Measurements from ENCODE around the gene SCAP.

Gene SCAP

DNA sequence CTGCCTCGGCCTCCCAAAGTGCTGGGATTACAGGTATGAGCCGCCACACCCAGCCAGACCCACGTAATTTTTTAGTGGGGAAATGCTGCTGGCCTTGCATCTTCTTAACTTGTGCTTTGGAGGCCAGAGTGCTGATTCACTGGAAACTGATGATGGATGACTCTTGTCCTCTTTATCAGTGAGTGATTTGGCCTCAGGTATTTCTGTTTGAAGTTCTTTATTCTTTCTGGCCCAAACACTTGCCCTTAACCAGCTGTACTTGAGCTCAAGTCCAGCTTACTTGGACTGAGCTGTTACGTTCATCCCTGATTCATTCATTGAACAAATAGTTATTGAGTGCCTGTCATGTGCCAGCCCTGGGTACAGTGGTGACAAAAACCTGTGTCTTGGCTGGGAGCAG is 90.7 kb downstream of the SCAP start:
- Histone ChIP-seq H3K27ac (no peak overlapping the region), H3K36me3 (peaks cover 11% of the 10 kb centered on the region), H3K4me1 (ENCODE audit: control insufficient read depth in 1 of 2, insufficient read depth in 1 of 2, low read depth in 1 of 2, low read length in 1 of 2) (peaks cover 16 to 19% of the 10 kb centered on the region in 2 experiments), H3K27me3 (no peaks in the 10 kb centered on the region), H3K9me3 (no peaks in the 10 kb centered on the region), H3K4me3 (ENCODE audit: low read depth in 1 of 2, low read length in 1 of 2) (no peak overlapping the region)
- TF ChIP-seq, protein P1, sequence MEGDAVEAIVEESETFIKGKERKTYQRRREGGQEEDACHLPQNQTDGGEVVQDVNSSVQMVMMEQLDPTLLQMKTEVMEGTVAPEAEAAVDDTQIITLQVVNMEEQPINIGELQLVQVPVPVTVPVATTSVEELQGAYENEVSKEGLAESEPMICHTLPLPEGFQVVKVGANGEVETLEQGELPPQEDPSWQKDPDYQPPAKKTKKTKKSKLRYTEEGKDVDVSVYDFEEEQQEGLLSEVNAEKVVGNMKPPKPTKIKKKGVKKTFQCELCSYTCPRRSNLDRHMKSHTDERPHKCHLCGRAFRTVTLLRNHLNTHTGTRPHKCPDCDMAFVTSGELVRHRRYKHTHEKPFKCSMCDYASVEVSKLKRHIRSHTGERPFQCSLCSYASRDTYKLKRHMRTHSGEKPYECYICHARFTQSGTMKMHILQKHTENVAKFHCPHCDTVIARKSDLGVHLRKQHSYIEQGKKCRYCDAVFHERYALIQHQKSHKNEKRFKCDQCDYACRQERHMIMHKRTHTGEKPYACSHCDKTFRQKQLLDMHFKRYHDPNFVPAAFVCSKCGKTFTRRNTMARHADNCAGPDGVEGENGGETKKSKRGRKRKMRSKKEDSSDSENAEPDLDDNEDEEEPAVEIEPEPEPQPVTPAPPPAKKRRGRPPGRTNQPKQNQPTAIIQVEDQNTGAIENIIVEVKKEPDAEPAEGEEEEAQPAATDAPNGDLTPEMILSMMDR (IDR thresholded peaks at IDR 0.05), result no peak

DNA sequence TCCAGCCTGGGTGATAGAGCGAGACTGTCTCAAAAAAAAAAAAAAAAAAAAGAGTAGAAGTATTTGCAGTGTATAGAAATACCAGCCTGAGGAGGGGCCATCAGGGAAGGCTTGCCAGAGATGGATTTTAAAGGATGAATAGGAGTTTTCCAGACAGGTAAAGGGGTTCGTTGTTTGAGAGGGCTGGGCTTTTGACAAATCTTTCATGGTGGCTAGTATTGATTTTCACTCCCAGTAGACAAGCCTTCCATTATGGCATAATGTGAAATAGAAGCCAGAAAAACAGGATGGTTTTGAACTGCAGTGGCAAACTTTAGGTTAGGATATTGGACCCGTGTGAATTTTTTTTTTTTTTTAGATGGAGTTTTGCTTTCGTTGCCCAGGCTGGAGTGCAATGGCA is 91.3 kb downstream of the SCAP start:
- H3K4me1 ChIP-seq (ENCODE audit: control insufficient read depth in 1 of 2, insufficient read depth in 1 of 2, low read depth in 1 of 2, low read length in 1 of 2), result peaks cover 21 to 25% of the 10 kb centered on the region in 2 experiments
- H3K36me3 ChIP-seq, result peaks cover 11% of the 10 kb centered on the region
- TF ChIP-seq, protein P1 (IDR thresholded peaks at IDR 0.05), result no peak
- H3K4me3 ChIP-seq (ENCODE audit: low read depth in 1 of 2, low read length in 1 of 2), result no peak overlapping the region
- H3K27me3 ChIP-seq, result no peaks in the 10 kb centered on the region
- no peaks in the 10 kb centered on the region for H3K9me3 ChIP-seq
- no peak overlapping the region for H3K27ac ChIP-seq

DNA sequence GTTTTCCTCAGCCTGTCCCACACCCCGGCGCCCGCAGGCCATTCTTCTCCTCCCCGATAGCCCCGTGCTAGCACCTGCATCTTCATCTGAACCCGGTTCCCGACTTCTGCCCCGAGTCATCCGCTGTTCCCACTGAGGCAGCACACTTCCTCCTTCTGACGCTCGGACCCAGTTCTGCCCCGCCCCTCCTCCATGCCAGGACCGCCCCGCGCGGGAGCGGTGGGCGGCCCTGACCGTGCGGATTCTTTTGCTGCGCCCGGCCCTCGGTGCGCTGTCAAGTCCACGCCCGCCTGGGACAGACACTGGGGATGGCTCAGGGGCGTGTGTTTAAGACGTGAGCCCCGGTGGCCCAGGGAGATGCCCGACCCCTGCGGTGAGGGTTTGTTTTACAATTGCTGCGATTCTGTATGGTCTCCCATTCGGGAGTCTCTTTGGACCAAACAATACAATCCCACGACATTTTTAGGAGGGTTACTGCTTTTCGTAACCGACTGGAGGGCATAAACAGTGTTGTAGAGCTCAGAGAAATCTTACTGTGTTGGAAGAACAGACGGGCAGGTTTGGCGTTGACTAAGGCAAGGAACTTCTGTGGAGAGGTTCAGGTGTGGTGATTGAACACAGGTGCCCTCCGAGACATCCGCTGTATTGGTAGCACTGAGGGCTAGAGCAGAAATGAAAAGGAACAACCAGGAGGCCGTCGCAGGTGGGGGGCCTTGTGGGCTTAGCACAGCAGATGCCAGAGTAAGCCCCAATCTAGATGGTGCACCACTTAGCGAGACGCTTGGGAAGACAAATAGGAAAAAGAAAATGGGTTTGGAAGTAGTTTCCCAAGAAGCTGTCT is 94.2 kb downstream of the SCAP start:
- Histone ChIP-seq H3K27me3 (no peaks in the 10 kb centered on the region), H3K36me3 (peaks cover 11% of the 10 kb centered on the region), H3K4me3 (ENCODE audit: low read depth in 1 of 2, low read length in 1 of 2) (peak overlapping the region; percentile 84 to 88), H3K27ac (peak overlapping the region; percentile 93), H3K4me1 (ENCODE audit: control insufficient read depth in 1 of 2, insufficient read depth in 1 of 2, low read depth in 1 of 2, low read length in 1 of 2) (peaks cover 40 to 47% of the 10 kb centered on the region in 2 experiments), H3K9me3 (no peaks in the 10 kb centered on the region)
- TF ChIP-seq, protein P1 (IDR thresholded peaks at IDR 0.05), result no peak

DNA sequence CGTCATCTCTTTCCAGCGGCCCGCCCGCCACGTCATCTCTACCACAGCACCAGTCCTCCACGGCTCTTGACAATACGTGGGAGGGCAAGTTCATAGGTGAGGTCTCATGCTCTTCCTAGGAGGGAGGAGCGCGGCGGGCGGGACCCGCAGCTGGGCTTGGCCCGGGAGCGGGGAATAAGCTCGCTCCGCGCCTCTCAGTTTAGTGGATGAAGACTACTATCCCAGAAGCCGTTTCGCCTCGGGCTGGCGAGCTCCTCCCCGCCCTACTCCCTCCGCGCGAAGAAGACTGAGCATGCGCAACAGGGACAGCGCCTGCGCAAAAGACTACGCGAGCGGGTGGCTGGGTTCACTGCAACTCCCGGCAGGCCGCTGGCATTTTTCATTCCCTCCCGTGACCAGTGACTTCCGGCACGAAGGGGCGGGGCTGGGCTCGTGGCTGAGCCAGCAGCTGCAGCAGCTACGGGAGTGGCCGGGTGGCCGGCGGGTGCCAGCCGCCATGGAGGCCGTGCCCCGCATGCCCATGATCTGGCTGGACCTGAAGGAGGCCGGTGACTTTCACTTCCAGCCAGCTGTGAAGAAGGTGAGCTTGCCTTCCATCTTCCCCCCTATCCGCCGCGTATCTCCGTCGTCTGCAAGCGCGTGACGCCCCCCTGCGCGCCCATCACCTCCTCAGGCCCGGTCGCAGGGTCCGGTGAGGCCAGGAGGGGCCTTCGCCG is 95.0 kb downstream of the SCAP start, which contains the start of gene PTPN23:
PTPN23 (plus strand) TSS at position 421 of the 716 bp plus-strand sequence; CDS start at position 497, 76 bp downstream.
- H3K4me1 ChIP-seq (ENCODE audit: control insufficient read depth in 1 of 2, insufficient read depth in 1 of 2, low read depth in 1 of 2, low read length in 1 of 2), result peaks cover 42 to 49% of the 10 kb centered on the region in 2 experiments
- H3K9me3 ChIP-seq, result no peaks in the 10 kb centered on the region

DNA sequence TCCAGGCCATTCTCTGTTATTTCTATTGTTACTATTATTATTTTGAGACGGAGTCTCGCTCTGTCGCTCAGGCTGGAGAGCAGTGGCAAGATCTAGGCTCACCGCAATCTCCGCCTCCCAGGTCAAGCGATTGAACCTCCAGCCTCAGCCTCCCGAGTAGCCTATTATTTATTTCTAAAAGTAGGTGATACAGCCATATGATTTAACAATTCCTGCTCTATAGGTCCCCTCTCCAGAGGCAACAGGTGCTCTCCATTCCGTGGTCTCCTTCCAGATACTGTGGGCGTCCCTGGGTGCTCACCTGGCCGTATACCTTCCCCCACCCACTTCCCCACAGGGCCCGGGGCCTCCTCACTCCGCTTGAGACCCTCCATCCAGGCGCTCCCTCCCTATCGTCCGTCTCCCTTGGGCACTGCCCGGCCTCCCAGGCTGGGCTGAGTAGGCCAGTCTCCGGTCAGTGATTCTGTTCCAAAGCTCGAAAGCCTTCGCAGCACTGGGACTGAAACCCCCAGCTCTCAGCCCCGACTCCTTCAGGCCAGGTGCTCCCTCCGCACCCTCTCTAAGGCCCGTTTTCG is 95.6 kb downstream of the SCAP start:
- TF ChIP-seq, protein P1 (IDR thresholded peaks at IDR 0.05), result no peak
- H3K27me3 ChIP-seq, result no peaks in the 10 kb centered on the region
- peak overlapping the region; percentile 93 for H3K27ac ChIP-seq
- peaks cover 7% of the 10 kb centered on the region for H3K36me3 ChIP-seq
- H3K9me3 ChIP-seq, result no peaks in the 10 kb centered on the region
- peaks cover 42 to 49% of the 10 kb centered on the region in 2 experiments for H3K4me1 ChIP-seq (ENCODE audit: control insufficient read depth in 1 of 2, insufficient read depth in 1 of 2, low read depth in 1 of 2, low read length in 1 of 2)
- peak overlapping the region; percentile 84 to 88 for H3K4me3 ChIP-seq (ENCODE audit: low read depth in 1 of 2, low read length in 1 of 2)

More for the DNA sequence above, 95.0 kb downstream of the SCAP start, which contains the start of gene PTPN23:
- TF ChIP-seq, protein P1 (IDR thresholded peaks at IDR 0.05), result peak; percentile 45
- Histone ChIP-seq H3K27ac (peak within 1 kb of the TSS; percentile 93), H3K27me3 (no peaks in the 10 kb centered on the region), H3K4me3 (ENCODE audit: low read depth in 1 of 2, low read length in 1 of 2) (peak within 1 kb of the TSS; percentile 84 to 88), H3K36me3 (peaks cover 11% of the 10 kb centered on the region)

All from neutrophil (primary cell).